ENCODE measurements around the gene STAG1. TPM values are rescaled to one million over a fixed set of nuclear protein-coding genes. Genes with fewer than 3 reads are reported as not detected.
A peak's percentile ranks its signal among the peaks of the same experiment; 100 is the strongest.

Gene STAG1
- total and polyA plus RNA-seq, 9 of the 15 experiments (the other 6 are each of a cell fraction or from before 2014, with no cell fraction given): 2.7 to 17.7 (median 8.8) TPM

DNA sequence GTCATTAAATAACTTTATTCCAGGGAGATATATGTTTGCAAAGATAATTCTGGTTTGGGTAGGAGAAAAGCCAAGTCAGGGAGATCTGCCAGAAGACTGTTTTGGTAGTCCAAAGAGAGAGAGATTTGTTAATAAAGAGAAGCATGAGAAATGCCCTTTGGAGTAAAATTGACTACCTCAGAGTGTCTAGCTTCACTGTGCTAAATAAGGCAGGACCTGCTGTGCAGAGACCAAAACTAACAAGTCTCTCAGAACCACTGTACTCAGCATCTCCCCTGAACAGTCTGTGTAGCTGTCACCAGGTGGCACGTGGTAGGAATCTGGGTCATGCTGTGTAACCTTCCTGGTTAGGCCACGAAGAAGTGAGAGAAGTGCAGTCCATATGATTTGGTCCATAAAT, 35.2 kb upstream of the STAG1 start (continued):
- TF ChIP-seq, protein P1, sequence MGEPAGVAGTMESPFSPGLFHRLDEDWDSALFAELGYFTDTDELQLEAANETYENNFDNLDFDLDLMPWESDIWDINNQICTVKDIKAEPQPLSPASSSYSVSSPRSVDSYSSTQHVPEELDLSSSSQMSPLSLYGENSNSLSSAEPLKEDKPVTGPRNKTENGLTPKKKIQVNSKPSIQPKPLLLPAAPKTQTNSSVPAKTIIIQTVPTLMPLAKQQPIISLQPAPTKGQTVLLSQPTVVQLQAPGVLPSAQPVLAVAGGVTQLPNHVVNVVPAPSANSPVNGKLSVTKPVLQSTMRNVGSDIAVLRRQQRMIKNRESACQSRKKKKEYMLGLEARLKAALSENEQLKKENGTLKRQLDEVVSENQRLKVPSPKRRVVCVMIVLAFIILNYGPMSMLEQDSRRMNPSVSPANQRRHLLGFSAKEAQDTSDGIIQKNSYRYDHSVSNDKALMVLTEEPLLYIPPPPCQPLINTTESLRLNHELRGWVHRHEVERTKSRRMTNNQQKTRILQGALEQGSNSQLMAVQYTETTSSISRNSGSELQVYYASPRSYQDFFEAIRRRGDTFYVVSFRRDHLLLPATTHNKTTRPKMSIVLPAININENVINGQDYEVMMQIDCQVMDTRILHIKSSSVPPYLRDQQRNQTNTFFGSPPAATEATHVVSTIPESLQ (CRISPR knock-in tag; IDR thresholded peaks at IDR 0.05): no peak

DNA sequence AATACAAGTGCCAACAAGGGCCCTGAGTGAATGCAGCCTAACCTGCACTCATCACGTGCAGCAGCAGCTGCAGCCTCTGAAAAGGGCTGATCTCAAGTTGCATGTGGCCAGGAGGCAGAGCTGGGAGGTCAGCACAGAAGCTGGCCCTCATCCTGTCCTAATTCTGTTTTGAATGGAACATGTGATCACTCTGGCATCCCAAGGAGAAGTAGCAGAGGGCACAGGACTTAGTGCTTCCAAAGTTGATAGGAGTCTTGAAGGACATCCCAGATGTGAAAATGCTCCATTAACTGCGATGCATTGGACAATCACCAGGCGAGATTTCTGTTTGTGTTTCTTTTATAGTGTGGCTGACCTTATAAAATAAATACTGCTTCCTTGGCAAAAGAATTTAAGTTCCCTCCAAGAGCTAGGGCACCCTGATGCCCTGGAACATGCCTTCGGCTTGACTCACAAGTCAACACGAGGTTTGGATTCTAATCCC, 31.6 kb upstream of the STAG1 start:
- in situ Hi-C loops (cut with MboI) (no loop called here), intact Hi-C loops (cut with micrococcal nuclease) (no loop called here)
- H3K4me3 ChIP-seq: no peak overlapping the region
- no peaks in the 10 kb centered on the region for H3K9me3 ChIP-seq (replicated peaks; ENCODE audit: control insufficient read depth, insufficient read depth, low read depth, low read length)
- peaks cover 6 to 8% of the 10 kb centered on the region in 2 experiments for H3K4me1 ChIP-seq (replicated peaks in 1 of 2; ENCODE audit: control insufficient read depth in 2 of 2, insufficient read depth in 2 of 2, low read length in 2 of 2)
- no peak for ATAC-seq
- no TSS peak for BruUV-seq (replicated peaks)
- WGBS (ENCODE audit: insufficient coverage, low coverage, missing lambda C conversion rate): 57% methylated on average over 4 of the region's 5 CpGs
- no peak overlapping the region for H2AFZ ChIP-seq (ENCODE audit: low read depth, low read length)
- H4K20me1 ChIP-seq (replicated peaks; ENCODE audit: control insufficient read depth, insufficient read depth, low read length): no peaks in the 10 kb centered on the region
- no peak overlapping the region for H3K4me2 ChIP-seq (ENCODE audit: insufficient read depth, low read length)
- no peak overlapping the region for H3K9ac ChIP-seq (ENCODE audit: insufficient read depth in 1 of 2, low read depth in 2 of 2, low read length in 2 of 2)
- POLR2A ChIA-PET: no interaction called here
- no peak for DNase-seq (ENCODE audit: extremely low read depth in 1 of 4, low spot score in 3 of 4)
- no peak for TF ChIP-seq MYBL2 (IDR thresholded peaks at IDR 0.05; ENCODE audit: low read depth)
- TF ChIP-seq MYBL2 (CRISPR knock-in tag; IDR thresholded peaks at IDR 0.05; ENCODE audit: borderline replicate concordance): no peak
- TF ChIP-seq BHLHE40 (IDR thresholded peaks at IDR 0.05; ENCODE audit: low read length): 0 out of 2 replicates have a peak, but pooled peaks have one; percentile 25
- TF ChIP-seq ZNF75A (CRISPR knock-in tag; IDR thresholded peaks at IDR 0.05): no peak
- no peaks in the 10 kb centered on the region for H3K9me1 ChIP-seq (ENCODE audit: control insufficient read depth, insufficient read depth, low read length)
- no peaks in the 10 kb centered on the region for H3K79me2 ChIP-seq (ENCODE audit: control insufficient read depth, insufficient read depth, low read length)
- FAIRE-seq: no peak
- H3K27ac ChIP-seq (ENCODE audit: extremely low read depth, low read depth, low read length): no peak overlapping the region
- H3K36me3 ChIP-seq (ENCODE audit: control insufficient read depth, insufficient read depth, low read length): no peaks in the 10 kb centered on the region
- no peaks in the 10 kb centered on the region for H3K27me3 ChIP-seq (ENCODE audit: control insufficient read depth in 2 of 2, insufficient read depth in 2 of 2, low read length in 2 of 2)
- CTCF ChIA-PET (ENCODE audit: low intra/inter-chr PET ratio): no interaction called here

All from K562 (cell line).